Measurements from ENCODE around the gene FYN.

GRCh38 chr6:111810294-111811131 lies 62.7 kb downstream of the FYN start:
- TF ChIP-seq, protein P1, sequence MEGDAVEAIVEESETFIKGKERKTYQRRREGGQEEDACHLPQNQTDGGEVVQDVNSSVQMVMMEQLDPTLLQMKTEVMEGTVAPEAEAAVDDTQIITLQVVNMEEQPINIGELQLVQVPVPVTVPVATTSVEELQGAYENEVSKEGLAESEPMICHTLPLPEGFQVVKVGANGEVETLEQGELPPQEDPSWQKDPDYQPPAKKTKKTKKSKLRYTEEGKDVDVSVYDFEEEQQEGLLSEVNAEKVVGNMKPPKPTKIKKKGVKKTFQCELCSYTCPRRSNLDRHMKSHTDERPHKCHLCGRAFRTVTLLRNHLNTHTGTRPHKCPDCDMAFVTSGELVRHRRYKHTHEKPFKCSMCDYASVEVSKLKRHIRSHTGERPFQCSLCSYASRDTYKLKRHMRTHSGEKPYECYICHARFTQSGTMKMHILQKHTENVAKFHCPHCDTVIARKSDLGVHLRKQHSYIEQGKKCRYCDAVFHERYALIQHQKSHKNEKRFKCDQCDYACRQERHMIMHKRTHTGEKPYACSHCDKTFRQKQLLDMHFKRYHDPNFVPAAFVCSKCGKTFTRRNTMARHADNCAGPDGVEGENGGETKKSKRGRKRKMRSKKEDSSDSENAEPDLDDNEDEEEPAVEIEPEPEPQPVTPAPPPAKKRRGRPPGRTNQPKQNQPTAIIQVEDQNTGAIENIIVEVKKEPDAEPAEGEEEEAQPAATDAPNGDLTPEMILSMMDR (IDR thresholded peaks at IDR 0.05): no peak
- no peak for TF ChIP-seq POLR2AphosphoS5 (IDR thresholded peaks at IDR 0.05)
- TF ChIP-seq POLR2A (IDR thresholded peaks at IDR 0.05; ENCODE audit: low read depth): no peak
- TF ChIP-seq EP300 (IDR thresholded peaks at IDR 0.05): no peak

Data from esophagus muscularis mucosa (tissue), 4 donors.